SK-N-SH (cell line): ENCODE measurements around the gene C10orf62. TPM values are rescaled to one million over a fixed set of nuclear protein-coding genes. Genes with fewer than 3 reads are reported as not detected.

Experiments used
- CTCF ChIA-PET: fragments of 300-600, 350-600 bp; formaldehyde crosslinking; extraction: SDS; loops from one replicate; lab custom pipeline; 2021; lab: Yijun Ruan, JAX
- POLR2A ChIA-PET: fragments of 350-600 bp; sonication (Branson Sonifier 250); formaldehyde crosslinking; extraction: SDS; loops from one replicate; lab custom pipeline; 2020; ENCODE audit warnings: antibody characterized with exemption, inconsistent platforms; lab: Yijun Ruan, JAX
- DNase-seq: peaks from one replicate; pipeline ENCODE4 v3.0.0; 2012
- H2AFZ ChIP-seq: fragments of 200-600 bp; sonication (generic); 2 replicates; pipeline ENCODE4 v1.8.1; 2016; ENCODE audit warnings: antibody characterized with exemption, mild to moderate bottlenecking, low read depth
- H3F3A ChIP-seq: fragments of 200-600 bp; sonication (generic); replicated peaks from 2 replicates; pipeline ENCODE3; 2016; ENCODE audit warnings: antibody characterized with exemption, mild to moderate bottlenecking; ENCODE audit not compliant: insufficient read depth
- H3K27ac ChIP-seq, 2 experiments: fragments of 200-500 bp in 1 of 2; fragments of 200-600 bp in 1 of 2; sonication (Bioruptor generic) in 1 of 2; sonication (generic), shearing (Covaris generic) in 1 of 2; 2 replicates each; pipeline versions ENCODE4 v1.5.1 to v1.6.1; 2014 to 2016; ENCODE audit warnings: low read depth in 2 of 2, inconsistent platforms in 1 of 2, low read length in 1 of 2, mild to moderate bottlenecking in 1 of 2, mixed read lengths in 1 of 2
- H3K27me3 ChIP-seq: fragments of 200-600 bp; sonication (generic), shearing (Covaris generic); 2 replicates; pipeline ENCODE4 v1.6.1; 2016; ENCODE audit warnings: mixed run types; ENCODE audit not compliant: insufficient read depth
- H3K36me3 ChIP-seq, 2 experiments: fragments of 200-500 bp in 1 of 2; fragments of 200-600 bp in 1 of 2; sonication (Bioruptor generic) in 1 of 2; sonication (generic) in 1 of 2; replicated peaks in 1 of 2; 2 replicates each; pipeline versions ENCODE3 to v1.5.1; 2014 to 2016; ENCODE audit warnings: low read length in 1 of 2, mild to moderate bottlenecking in 1 of 2; ENCODE audit not compliant: insufficient read depth in 2 of 2, control insufficient read depth in 1 of 2
- H3K4me1 ChIP-seq, 2 experiments: fragments of 200-500 bp in 1 of 2; fragments of 200-600 bp in 1 of 2; sonication (Bioruptor generic) in 1 of 2; sonication (generic), shearing (Covaris generic) in 1 of 2; 2 replicates each; pipeline versions ENCODE4 v1.5.1 to v1.6.1; 2014 to 2016; ENCODE audit warnings: low read depth in 1 of 2, low read length in 1 of 2, mixed run types in 1 of 2; ENCODE audit not compliant: insufficient read depth in 2 of 2, control insufficient read depth in 1 of 2
- H3K4me2 ChIP-seq: fragments of 200-600 bp; sonication (generic), shearing (Covaris generic); 2 replicates; pipeline ENCODE4 v1.6.1; 2017; ENCODE audit warnings: mixed run types
- H3K4me3 ChIP-seq, 2 experiments: fragments of 200-500 bp in 1 of 2; fragments of 200-600 bp in 1 of 2; sonication (Bioruptor generic) in 1 of 2; sonication (generic), shearing (Covaris generic) in 1 of 2; 2 replicates each; pipeline versions ENCODE4 v1.5.1 to v1.8.1; 2014 to 2016; ENCODE audit warnings: low read depth in 2 of 2, inconsistent platforms in 1 of 2, low read length in 1 of 2, mild to moderate bottlenecking in 1 of 2, mixed read lengths in 1 of 2, moderate library complexity in 1 of 2
- H3K79me2 ChIP-seq: fragments of 200-600 bp; sonication (generic); 2 replicates; pipeline ENCODE4 v1.8.1; 2017; ENCODE audit warnings: mild to moderate bottlenecking; ENCODE audit not compliant: insufficient read depth
- H3K9ac ChIP-seq: fragments of 200-600 bp; sonication (generic); 2 replicates; pipeline ENCODE4 v1.6.1; 2017; ENCODE audit warnings: mixed run types
- H3K9me2 ChIP-seq: fragments of 200-600 bp; sonication (generic); 2 replicates; pipeline ENCODE4 v1.6.1; 2017; ENCODE audit warnings: mixed run types
- H3K9me3 ChIP-seq: fragments of 200-600 bp; sonication (generic); 2 replicates; pipeline ENCODE4 v1.6.1; 2017; ENCODE audit warnings: mixed run types, mild to moderate bottlenecking, moderate library complexity
- H4K20me1 ChIP-seq: fragments of 200-600 bp; sonication (generic); 2 replicates; pipeline ENCODE4 v1.6.1; 2017; ENCODE audit warnings: mild to moderate bottlenecking, mixed run types; ENCODE audit not compliant: insufficient read depth
- EZH2phosphoT487 ChIP-seq: fragments of 200-600 bp; sonication (generic); IDR thresholded peaks from 2 replicates; pipeline ENCODE4 v1.6.1; 2017; ENCODE audit warnings: low read depth, mixed run types, mild to moderate bottlenecking, antibody characterized with exemption, moderate library complexity, borderline replicate concordance
- MXI1 ChIP-seq: IDR thresholded peaks from 2 replicates; pipeline ENCODE4 v1.6.1; 2012; ENCODE audit warnings: mild to moderate bottlenecking, low read depth, low read length, improper control_type of control experiment
- NFIC ChIP-seq: IDR thresholded peaks from 2 replicates; pipeline ENCODE4 v1.4.0; 2012; ENCODE audit warnings: borderline replicate concordance
- RAD21 ChIP-seq: IDR thresholded peaks from 2 replicates; pipeline ENCODE4 v1.6.1; 2012; ENCODE audit warnings: mild to moderate bottlenecking, low read length
- SMC3 ChIP-seq: IDR thresholded peaks from 2 replicates; pipeline ENCODE4 v1.6.1; 2012; ENCODE audit warnings: low read depth, low read length, improper control_type of control experiment
- WGBS: methylation state at CpG from one replicate; pipeline ENCODE4 v1.1.6; 2017; ENCODE audit warnings: low lambda C conversion rate; 5-methylcytosine and 5-hydroxymethylcytosine counted together
- polyA plus RNA-seq, 3 experiments: library from polyadenylated mRNA; depleted of rRNA; stranded (reverse); fragments of >200 nt; gene quantifications; 2 replicates each; pipeline ENCODE4 v1.2.3, GENCODE V29; 2012
- TF ChIP-seq, protein P1 (sequence below): IDR thresholded peaks from 2 replicates; pipeline ENCODE4 v1.4.0; 2012; ENCODE audit warnings: low read depth
- TF ChIP-seq, protein P2 (sequence below): fragments of 200-600 bp; sonication (generic); IDR thresholded peaks from 2 replicates; pipeline ENCODE4 v1.6.1; 2017; ENCODE audit warnings: antibody characterized with exemption, mild to moderate bottlenecking, moderate library complexity

The C10orf62 gene
- polyA plus RNA-seq, 1 of the 3 experiments (the other 2 are of a cell fraction), result 0.07 TPM

DNA sequence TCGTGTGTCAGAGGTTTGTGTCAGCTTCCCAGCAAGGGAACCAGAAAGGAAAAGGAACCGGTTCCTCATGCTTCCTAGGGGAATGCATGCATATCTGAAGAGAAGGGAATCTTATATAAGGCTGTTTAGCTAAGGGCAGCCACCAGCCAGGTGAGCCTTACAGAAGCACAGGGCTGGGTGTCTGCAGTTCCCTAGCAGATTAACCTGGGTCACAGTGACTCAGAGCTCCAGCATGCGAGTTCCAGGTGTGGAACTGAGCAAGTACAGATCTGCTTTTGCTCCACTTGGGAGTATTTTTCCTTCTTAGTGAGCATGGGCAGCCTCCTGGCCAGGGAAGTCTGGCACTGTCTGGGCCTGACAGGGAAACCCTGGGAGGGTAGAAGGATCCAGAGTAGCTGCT is 17.9 kb upstream of the C10orf62 start:
- ChIA-PET CTCF (interaction anchor here (0.6 to 9.4 kb wide), 39 partner anchors 13 to 310 kb away, joined by 3 to 64 read pairs (median 5); partner anchors contain the start of genes AVPI1, C10orf62, HOGA1 and MARVELD1), POLR2A (interaction anchor here (1.0 kb wide), 1 partner anchor 172 kb away, joined by 3 read pairs; no protein-coding TSS in a partner anchor)
- H4K20me1 ChIP-seq, result no peaks in the 10 kb centered on the region
- H3K9me3 ChIP-seq, result no peaks in the 10 kb centered on the region
- H3K36me3 ChIP-seq, result peaks cover 0 to 6% of the 10 kb centered on the region in 2 experiments
- H3K4me1 ChIP-seq, result peaks cover 21 to 35% of the 10 kb centered on the region in 2 experiments; a peak in 3 of 4 replicates
- H3F3A ChIP-seq, result peaks cover 29% of the 10 kb centered on the region
- H3K79me2 ChIP-seq, result no peaks in the 10 kb centered on the region
- no peak overlapping the region for H2AFZ ChIP-seq
- no peak overlapping the region for H3K4me2 ChIP-seq
- peak overlapping the region in 1 of 2 experiments; percentile 74; a peak in 2 of 4 replicates for H3K27ac ChIP-seq
- WGBS, result 84% methylated on average over 3 of the region's 3 CpGs
- no peak for DNase-seq
- no peaks in the 10 kb centered on the region for H3K9me2 ChIP-seq
- H3K4me3 ChIP-seq, result no peak overlapping the region
- TF ChIP-seq SMC3, result no peak
- no peak for TF ChIP-seq MXI1
- no peak overlapping the region for H3K9ac ChIP-seq
- no peaks in the 10 kb centered on the region for H3K27me3 ChIP-seq

DNA sequence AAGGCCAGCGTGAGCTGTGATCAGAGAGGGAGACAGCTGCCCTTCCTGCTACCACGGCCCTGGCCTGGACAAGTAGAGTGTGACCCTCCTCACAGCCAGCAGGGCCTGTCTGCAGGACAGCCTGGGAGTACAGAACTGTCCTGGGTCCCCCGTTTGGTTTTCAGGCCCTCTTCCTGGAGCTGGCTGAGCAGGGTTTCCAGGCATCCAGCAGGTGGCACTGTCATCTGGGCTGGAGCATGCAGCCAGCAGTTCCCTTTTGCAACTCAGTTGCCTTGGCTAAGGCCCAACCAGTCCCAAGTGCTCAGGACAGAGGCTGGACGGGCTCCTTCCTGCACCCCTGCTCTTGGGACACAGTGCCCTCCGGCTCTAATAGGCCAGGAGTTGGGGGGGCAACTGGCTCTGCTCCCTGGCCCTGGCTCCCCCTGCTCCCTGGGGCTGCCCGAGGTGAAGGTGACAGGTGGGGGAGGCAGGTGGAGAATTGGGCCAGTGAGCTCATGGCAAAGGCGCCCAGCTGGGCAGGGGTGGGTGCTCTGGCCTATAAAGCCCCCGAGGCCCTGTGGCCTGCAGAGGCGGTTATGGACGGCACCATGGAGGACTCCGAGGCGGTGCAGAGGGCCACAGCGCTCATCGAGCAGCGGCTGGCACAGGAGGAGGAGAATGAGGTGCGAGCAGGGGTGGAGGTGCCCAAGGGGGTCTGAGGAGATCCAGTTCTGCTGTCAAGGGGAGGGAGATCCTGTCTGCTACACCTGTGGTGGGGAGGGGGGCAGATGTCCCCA is 17.1 kb upstream of the C10orf62 start, which contains the start of gene ANKRD2:
Gene ANKRD2, plus strand, starts transcription at position 566 of the 776 bp plus-strand sequence. Its CDS starts 10 bp downstream, at position 576.
- peak; percentile 87 for DNase-seq
- TF ChIP-seq EZH2phosphoT487 (no peak), SMC3 (peak; percentile 87), NFIC (peak; percentile 70), RAD21 (peak; percentile 83)
- TF ChIP-seq, protein P1, sequence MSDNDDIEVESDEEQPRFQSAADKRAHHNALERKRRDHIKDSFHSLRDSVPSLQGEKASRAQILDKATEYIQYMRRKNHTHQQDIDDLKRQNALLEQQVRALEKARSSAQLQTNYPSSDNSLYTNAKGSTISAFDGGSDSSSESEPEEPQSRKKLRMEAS, result peak; percentile 41; the same call in 1 of the 2 replicates
- TF ChIP-seq, protein P2, sequence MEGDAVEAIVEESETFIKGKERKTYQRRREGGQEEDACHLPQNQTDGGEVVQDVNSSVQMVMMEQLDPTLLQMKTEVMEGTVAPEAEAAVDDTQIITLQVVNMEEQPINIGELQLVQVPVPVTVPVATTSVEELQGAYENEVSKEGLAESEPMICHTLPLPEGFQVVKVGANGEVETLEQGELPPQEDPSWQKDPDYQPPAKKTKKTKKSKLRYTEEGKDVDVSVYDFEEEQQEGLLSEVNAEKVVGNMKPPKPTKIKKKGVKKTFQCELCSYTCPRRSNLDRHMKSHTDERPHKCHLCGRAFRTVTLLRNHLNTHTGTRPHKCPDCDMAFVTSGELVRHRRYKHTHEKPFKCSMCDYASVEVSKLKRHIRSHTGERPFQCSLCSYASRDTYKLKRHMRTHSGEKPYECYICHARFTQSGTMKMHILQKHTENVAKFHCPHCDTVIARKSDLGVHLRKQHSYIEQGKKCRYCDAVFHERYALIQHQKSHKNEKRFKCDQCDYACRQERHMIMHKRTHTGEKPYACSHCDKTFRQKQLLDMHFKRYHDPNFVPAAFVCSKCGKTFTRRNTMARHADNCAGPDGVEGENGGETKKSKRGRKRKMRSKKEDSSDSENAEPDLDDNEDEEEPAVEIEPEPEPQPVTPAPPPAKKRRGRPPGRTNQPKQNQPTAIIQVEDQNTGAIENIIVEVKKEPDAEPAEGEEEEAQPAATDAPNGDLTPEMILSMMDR, result peak; percentile 85
- TF ChIP-seq, all 33 proteins: peak for 5
- POLR2A ChIA-PET, result no interaction called here

More for the DNA sequence above, 17.1 kb upstream of the C10orf62 start, which contains the start of gene ANKRD2:
- H3K27ac ChIP-seq, result peak within 1 kb of the TSS; percentile 74 to 83
- no peak within 1 kb of the TSS; the same call in 1 of the 2 replicates for H3K4me2 ChIP-seq
- H3K9ac ChIP-seq, result no peak within 1 kb of the TSS
- no peaks in the 10 kb centered on the region for H3K9me3 ChIP-seq
- H3K79me2 ChIP-seq, result no peaks in the 10 kb centered on the region
- H3K36me3 ChIP-seq, result peaks cover 0 to 6% of the 10 kb centered on the region in 2 experiments
- CTCF ChIA-PET, result interaction anchor here (0.6 to 9.4 kb wide), 47 partner anchors 8 to 309 kb away, joined by 3 to 64 read pairs (median 5); partner anchors contain the start of genes AVPI1, C10orf62, HOGA1 and MARVELD1
- WGBS, result 73% methylated on average over 14 of the region's 16 CpGs
- no peak within 1 kb of the TSS for H2AFZ ChIP-seq
- no peaks in the 10 kb centered on the region for H3K9me2 ChIP-seq
- H3K4me3 ChIP-seq, result peak within 1 kb of the TSS in 1 of 2 experiments; percentile 18; a peak in 1 of 4 replicates
- no peaks in the 10 kb centered on the region for H4K20me1 ChIP-seq
- H3K27me3 ChIP-seq, result no peaks in the 10 kb centered on the region
- peaks cover 21 to 35% of the 10 kb centered on the region in 2 experiments; a peak in 3 of 4 replicates for H3K4me1 ChIP-seq
- peaks cover 29% of the 10 kb centered on the region for H3F3A ChIP-seq
